Astrocyte (in vitro differentiated cells and primary cell): Measurements from ENCODE around the gene FAM184B. TPM values are rescaled to one million over a fixed set of nuclear protein-coding genes. Genes with fewer than 3 reads are reported as not detected.

ENCODE experiments used
- DNase-seq: peaks from one replicate; pipeline ENCODE4 v3.0.0-alpha.2; 2010; ENCODE audit warnings: low read depth
- FAIRE-seq: peaks from 2 replicates; lab custom pipeline; 2011; peaks lifted over from hg19 to GRCh38; lab: Jason Lieb, UNC
- H2AFZ ChIP-seq: 2 replicates; pipeline ENCODE4 v1.6.0; 2012; ENCODE audit warnings: low read depth, low read length, inconsistent platforms
- H3K27ac ChIP-seq: 2 replicates; pipeline ENCODE4 v1.5.1; 2011; ENCODE audit warnings: low read depth, low read length, inconsistent platforms
- H3K27me3 ChIP-seq: 2 replicates; pipeline ENCODE4 v1.6.0; 2011; ENCODE audit warnings: low read length, inconsistent platforms; ENCODE audit not compliant: insufficient read depth
- H3K36me3 ChIP-seq: 2 replicates; pipeline ENCODE4 v1.5.1; 2011; ENCODE audit warnings: low read length, inconsistent platforms; ENCODE audit not compliant: insufficient read depth
- H3K4me1 ChIP-seq: 2 replicates; pipeline ENCODE4 v1.5.1; 2011; ENCODE audit warnings: low read length, inconsistent platforms; ENCODE audit not compliant: insufficient read depth
- H3K4me2 ChIP-seq: 2 replicates; pipeline ENCODE4 v1.6.0; 2012; ENCODE audit warnings: low read length, inconsistent platforms
- H3K4me3 ChIP-seq: 2 replicates; pipeline ENCODE4 v1.5.1; 2011; ENCODE audit warnings: low read depth, mild to moderate bottlenecking, low read length, inconsistent platforms; ENCODE audit not compliant: insufficient read depth
- H3K79me2 ChIP-seq: 2 replicates; pipeline ENCODE4 v1.6.0; 2012; ENCODE audit warnings: mild to moderate bottlenecking, low read length, inconsistent platforms; ENCODE audit not compliant: insufficient read depth
- H3K9ac ChIP-seq: 2 replicates; pipeline ENCODE4 v1.6.0; 2012; ENCODE audit warnings: mild to moderate bottlenecking, low read length, inconsistent platforms
- H3K9me3 ChIP-seq: 2 replicates; pipeline ENCODE4 v1.5.1; 2012; ENCODE audit warnings: low read depth, mild to moderate bottlenecking, low read length, inconsistent platforms; ENCODE audit not compliant: insufficient read depth
- H4K20me1 ChIP-seq: 2 replicates; pipeline ENCODE4 v1.6.0; 2012; ENCODE audit warnings: low read length, inconsistent platforms; ENCODE audit not compliant: insufficient read depth
- H3K27ac Mint-ChIP-seq: one replicate; pipeline ENCODE4 v1.8.0; 2021; ENCODE audit warnings: mild to moderate bottlenecking, mixed read lengths; ENCODE audit not compliant: unreplicated experiment
- H3K27me3 Mint-ChIP-seq: one replicate; pipeline ENCODE4 v1.8.0; 2021; ENCODE audit warnings: low read depth, mixed read lengths; ENCODE audit not compliant: unreplicated experiment
- H3K36me3 Mint-ChIP-seq: one replicate; pipeline ENCODE4 v1.8.0; 2021; ENCODE audit warnings: low read depth, mixed read lengths; ENCODE audit not compliant: unreplicated experiment
- H3K4me1 Mint-ChIP-seq: one replicate; pipeline ENCODE4 v1.8.0; 2021; ENCODE audit warnings: low read depth, mixed read lengths; ENCODE audit not compliant: unreplicated experiment
- H3K4me3 Mint-ChIP-seq: one replicate; pipeline ENCODE4 v1.8.0; 2021; ENCODE audit warnings: mild to moderate bottlenecking, moderate library complexity, mixed read lengths; ENCODE audit not compliant: unreplicated experiment
- H3K9me3 Mint-ChIP-seq: one replicate; pipeline ENCODE4 v1.8.0; 2021; ENCODE audit warnings: mild to moderate bottlenecking, mixed read lengths; ENCODE audit not compliant: unreplicated experiment
- CTCF ChIP-seq: IDR thresholded peaks from 2 replicates; pipeline ENCODE4 v1.5.1; 2011; ENCODE audit warnings: low read depth, mild to moderate bottlenecking, inconsistent platforms, low read length, moderate library complexity; ENCODE audit not compliant: insufficient read depth
- EZH2 ChIP-seq: IDR thresholded peaks from 2 replicates; pipeline ENCODE4 v1.6.1; 2012; ENCODE audit warnings: mild to moderate bottlenecking, low read length, inconsistent platforms; ENCODE audit not compliant: insufficient read depth
- total RNA-seq: library from RNA; stranded (reverse); gene quantifications from 2 replicates; pipeline ENCODE4 v1.2.1, GENCODE V29; 2021

Gene FAM184B
- total RNA-seq, 1 donor from 2014 or later = 0.54 TPM

GRCh38 chr4:17701138-17701839 lies 80.1 kb downstream of the FAM184B start:
- Histone ChIP-seq H3K27ac (no peak overlapping the region), H4K20me1 (no peaks in the 10 kb centered on the region), H3K9ac (no peak overlapping the region), H3K36me3 (no peaks in the 10 kb centered on the region), H3K4me3 (no peak overlapping the region), H3K9me3 (no peaks in the 10 kb centered on the region), H3K4me1 (no peaks in the 10 kb centered on the region), H3K79me2 (no peaks in the 10 kb centered on the region), H2AFZ (no peak overlapping the region), H3K27me3 (no peaks in the 10 kb centered on the region), H3K4me2 (no peak overlapping the region)
- DNase-seq (no peak), FAIRE-seq (no peak)
- peaks cover 13% of the 10 kb centered on the region for H3K27me3 Mint-ChIP-seq
- no peaks in the 10 kb centered on the region for H3K4me1 Mint-ChIP-seq
- H3K36me3 Mint-ChIP-seq = peaks cover 2% of the 10 kb centered on the region
- H3K27ac Mint-ChIP-seq = no peak overlapping the region
- H3K9me3 Mint-ChIP-seq = peaks cover 14% of the 10 kb centered on the region
- H3K4me3 Mint-ChIP-seq = no peak overlapping the region
- TF ChIP-seq CTCF (no peak), EZH2 (no peak)

- FAIRE-seq = no peak
- Mint-ChIP-seq H3K27me3 (peaks cover 7% of the 10 kb centered on the region), H3K9me3 (peaks cover 12% of the 10 kb centered on the region)
Measured at GRCh38 chr4:17699380-17699779, 82.0 kb downstream of the FAM184B start.

More at GRCh38 chr4:17699380-17699779, 82.0 kb downstream of the FAM184B start:
- H3K27me3 ChIP-seq = peaks cover 3% of the 10 kb centered on the region
- H3K9me3 ChIP-seq = no peaks in the 10 kb centered on the region
- DNase-seq = no peak
- no peaks in the 10 kb centered on the region for H3K36me3 ChIP-seq
- H3K4me3 ChIP-seq = no peak overlapping the region
- no peaks in the 10 kb centered on the region for H3K4me1 ChIP-seq
- no peaks in the 10 kb centered on the region for H3K79me2 ChIP-seq
- no peaks in the 10 kb centered on the region for H4K20me1 ChIP-seq
- no peaks in the 10 kb centered on the region for H3K4me1 Mint-ChIP-seq
- H3K27ac Mint-ChIP-seq = no peak overlapping the region
- TF ChIP-seq EZH2 (no peak), CTCF (no peak)
- H3K9ac ChIP-seq = no peak overlapping the region
- H3K36me3 Mint-ChIP-seq = no peaks in the 10 kb centered on the region
- no peak overlapping the region for H3K4me2 ChIP-seq
- no peak overlapping the region for H2AFZ ChIP-seq
- H3K27ac ChIP-seq = no peak overlapping the region
- no peak overlapping the region for H3K4me3 Mint-ChIP-seq
